ENCODE data around the gene SLC39A9.

SLC39A9 gene

GRCh38 chr14:69424149-69424923, 25.8 kb downstream of the SLC39A9 start:
- no peak for DNase-seq (ENCODE audit: low read depth)

GRCh38 chr14:69427596-69427995, 29.1 kb downstream of the SLC39A9 start:
- DNase-seq (ENCODE audit: low read depth), result no peak

- no peak for DNase-seq (ENCODE audit: low read depth)
Measured at GRCh38 chr14:69428289-69428998, 30.0 kb downstream of the SLC39A9 start.

GRCh38 chr14:69429643-69430042, 31.2 kb downstream of the SLC39A9 start:
- DNase-seq (ENCODE audit: low read depth), result no peak

- DNase-seq (ENCODE audit: low read depth), result no peak
Measured at GRCh38 chr14:69430306-69430939, 31.9 kb downstream of the SLC39A9 start.

GRCh38 chr14:69432364-69432763, 33.9 kb downstream of the SLC39A9 start:
- no peak for DNase-seq (ENCODE audit: low read depth)

- no peak for DNase-seq (ENCODE audit: low read depth)
Measured at GRCh38 chr14:69439521-69440270, 41.2 kb downstream of the SLC39A9 start.

- DNase-seq (ENCODE audit: low read depth), result no peak
Measured at GRCh38 chr14:69441948-69442347, 43.5 kb downstream of the SLC39A9 start.

- DNase-seq (ENCODE audit: low read depth), result no peak
Measured at GRCh38 chr14:69443296-69443805, 44.9 kb downstream of the SLC39A9 start.

GRCh38 chr14:69449216-69449615, 50.7 kb downstream of the SLC39A9 start:
- DNase-seq (ENCODE audit: low read depth), result no peak

- DNase-seq (ENCODE audit: low read depth), result no peak
Measured at GRCh38 chr14:69451941-69452340, 53.4 kb downstream of the SLC39A9 start.

- DNase-seq (ENCODE audit: low read depth), result no peak
Measured at GRCh38 chr14:69458350-69458749, 59.9 kb downstream of the SLC39A9 start.

GRCh38 chr14:69459122-69459521, 60.6 kb downstream of the SLC39A9 start:
- no peak for DNase-seq (ENCODE audit: low read depth)

- DNase-seq (ENCODE audit: low read depth), result peak; percentile 11
Measured at GRCh38 chr14:69460093-69460701, 61.7 kb downstream of the SLC39A9 start.

- DNase-seq (ENCODE audit: low read depth), result no peak
Measured at GRCh38 chr14:69464379-69464778, 65.9 kb downstream of the SLC39A9 start.

GRCh38 chr14:69464829-69465228, 66.3 kb downstream of the SLC39A9 start:
- no peak for DNase-seq (ENCODE audit: low read depth)

GRCh38 chr14:69468949-69469348, 70.5 kb downstream of the SLC39A9 start:
- DNase-seq (ENCODE audit: low read depth), result no peak

GRCh38 chr14:69471436-69471835, 72.9 kb downstream of the SLC39A9 start:
- no peak for DNase-seq (ENCODE audit: low read depth)

- no peak for DNase-seq (ENCODE audit: low read depth)
Measured at GRCh38 chr14:69471916-69472315, 73.4 kb downstream of the SLC39A9 start.

GRCh38 chr14:69473260-69473659, 74.8 kb downstream of the SLC39A9 start:
- DNase-seq (ENCODE audit: low read depth), result no peak

- no peak for DNase-seq (ENCODE audit: low read depth)
Measured at GRCh38 chr14:69473946-69474345, 75.5 kb downstream of the SLC39A9 start.

Measured in CMK (cell line).